Pancreas (tissue), 10 donors: ENCODE results near the gene VWA8. TPM values are rescaled to one million over a fixed set of nuclear protein-coding genes. Genes with fewer than 3 reads are reported as not detected.

Experiments used
- ATAC-seq, 4 donors: fragments of 200-7000 bp; cut with Tn5 transposase; one replicate each; pipeline versions ENCODE4 v1.8.0 to v1.9.1; 2020; ENCODE audit warnings: mild to moderate bottlenecking in 4 of 4, moderate library complexity in 4 of 4
- DNase-seq, 6 donors: peaks; one replicate each; pipeline ENCODE4 v3.0.0-alpha.2; 2020
- FAIRE-seq: peaks from 2 replicates; lab custom pipeline; 2012; peaks lifted over from hg19 to GRCh38; lab: Jason Lieb, UNC
- H3K27ac ChIP-seq, 4 donors: fragments of 200-600 bp; sonication (generic); 1 replicate in 3 of 4; 2 replicates in 1 of 4; pipeline versions ENCODE4 v1.5.0 to v1.8.0; 2020
- H3K27me3 ChIP-seq, 4 donors: fragments of 200-600 bp; one replicate each; pipeline ENCODE4 v1.8.0; 2021
- H3K36me3 ChIP-seq, 3 donors: fragments of 200-600 bp; sonication (generic) in 1 of 3; one replicate each; pipeline versions ENCODE4 v1.5.0 to v1.8.0; 2020 to 2021
- H3K4me1 ChIP-seq, 3 donors: fragments of 200-600 bp; one replicate each; pipeline ENCODE4 v1.8.0; 2021
- H3K4me3 ChIP-seq, 4 donors: fragments of 200-600 bp; sonication (generic) in 2 of 4; one replicate each; pipeline versions ENCODE4 v1.5.0 to v1.8.0; 2020 to 2021
- H3K9me3 ChIP-seq, 4 donors: fragments of 200-600 bp; one replicate each; pipeline ENCODE4 v1.8.0; 2021
- CTCF ChIP-seq, 4 donors: fragments of 200-600 bp; sonication (generic) in 3 of 4; IDR thresholded peaks; one replicate each; pipeline versions ENCODE4 v1.5.0 to v1.8.0; 2021; ENCODE audit warnings: antibody characterized with exemption in 4 of 4
- WGBS, 2 donors: extraction: QIAGEN DNeasy Blood & Tissue Kit; methylation state at CpG; one replicate each; pipeline ENCODE4 v1.1.7; 2013; 5-methylcytosine and 5-hydroxymethylcytosine counted together
- intact Hi-C, 3 donors: fragments of 100-400 bp; cut with DNase I; formaldehyde crosslinking; loops; one replicate each; pipeline versions ENCODE4 v1.11.1 to v1.14.2; 2022
- polyA plus RNA-seq, 2 donors: library from polyadenylated mRNA; stranded (reverse); fragments of 200-250 nt; gene quantifications; one replicate each; pipeline ENCODE4 v1.2.3, GENCODE V29; 2013
- total RNA-seq, 6 donors: library from RNA; stranded (reverse); fragmentation: NEBNext Ultra II Directional in 4 of 6; extraction: Animal tissue kit (Norgen Biotek cat#: 25700) in 4 of 6; gene quantifications; one replicate each; pipeline versions ENCODE4 v1.2.1 to v1.2.4, GENCODE V29; 2021 to 2023
- donor health status: healthy with polysubstance abuse.
- donor health status: DM: no; HTN: no; CAD: no; lungs with moderate emphysema.
- donor health status: DM: no; HTN: no; CAD: no.
- donor health status: control.
- donor health status: control.
- donor health status: Bipolar disorder and iron deficiency.
- donor health status: DM: yes; HTN: yes; CAD: no.
- donor health status: DM: no; HTN: no; CAD: no.
- donor health status: DM: no; HTN: no; CAD: no.
- donor health status: DM: yes; HTN: yes; CAD: no.

Gene VWA8
- total and polyA plus RNA-seq, 8 donors: 3.3 to 15.8 (median 9.2) TPM

GRCh38 chr13:41774605-41775218 is 186.2 kb downstream of the VWA8 start:
- Histone ChIP-seq H3K36me3 (peaks cover 0 to 4% (median 0%) of the 10 kb centered on the region in 3 donors), H3K27ac (no peak overlapping the region), H3K4me3 (no peak overlapping the region), H3K27me3 (no peaks in the 10 kb centered on the region), H3K4me1 (peaks cover 0 to 4% (median 0%) of the 10 kb centered on the region in 3 donors), H3K9me3 (no peaks in the 10 kb centered on the region)
- no peak for FAIRE-seq
- TF ChIP-seq CTCF (IDR thresholded peaks at IDR 0.05): no peak
- no peak for DNase-seq
- intact Hi-C loops: no loop called here
- ATAC-seq: no peak

- no peak for DNase-seq
- Histone ChIP-seq H3K27ac (no peak overlapping the region), H3K27me3 (no peaks in the 10 kb centered on the region), H3K4me3 (no peak overlapping the region), H3K4me1 (peaks cover 5 to 25% (median 6%) of the 10 kb centered on the region in 3 donors), H3K36me3 (no peaks in the 10 kb centered on the region), H3K9me3 (no peaks in the 10 kb centered on the region)
- no peak for TF ChIP-seq CTCF (IDR thresholded peaks at IDR 0.05)
- FAIRE-seq: no peak
- intact Hi-C loops: no loop called here
- WGBS, 2 donors: 73 to 79% methylated on average over 1 of the region's 1 CpG
- ATAC-seq: no peak
Measured at GRCh38 chr13:41767801-41768200, 193.1 kb downstream of the VWA8 start.

GRCh38 chr13:41766439-41766838 is 194.5 kb downstream of the VWA8 start:
- ATAC-seq: peak in 1 of 4 donors; percentile 13
- WGBS, 2 donors: 33 to 44% methylated on average over 1 of the region's 1 CpG
- TF ChIP-seq CTCF (IDR thresholded peaks at IDR 0.05): no peak
- Histone ChIP-seq H3K4me3 (no peak overlapping the region), H3K27ac (no peak overlapping the region), H3K4me1 (peaks cover 5 to 25% (median 6%) of the 10 kb centered on the region in 3 donors), H3K9me3 (no peaks in the 10 kb centered on the region), H3K27me3 (no peaks in the 10 kb centered on the region), H3K36me3 (no peaks in the 10 kb centered on the region)
- intact Hi-C loops: no loop called here
- FAIRE-seq: no peak
- DNase-seq: no peak

- no peak for ATAC-seq
- intact Hi-C loops: no loop called here
Measured at GRCh38 chr13:41765813-41766212, 195.1 kb downstream of the VWA8 start.

More at GRCh38 chr13:41765813-41766212, 195.1 kb downstream of the VWA8 start:
- Histone ChIP-seq H3K9me3 (no peaks in the 10 kb centered on the region), H3K27ac (no peak overlapping the region), H3K4me3 (no peak overlapping the region), H3K36me3 (no peaks in the 10 kb centered on the region), H3K27me3 (no peaks in the 10 kb centered on the region), H3K4me1 (peaks cover 5 to 31% (median 6%) of the 10 kb centered on the region in 3 donors)
- FAIRE-seq: no peak
- WGBS, 2 donors: 88 to 91% methylated on average over 5 of the region's 5 CpGs
- no peak for TF ChIP-seq CTCF (IDR thresholded peaks at IDR 0.05)
- no peak for DNase-seq
